NB4 (cell line): ENCODE results near the gene GRIN2D.

Source experiments
- CTCF ChIP-seq: IDR thresholded peaks from one replicate; pipeline ENCODE4 v1.5.1; 2012; ENCODE audit warnings: low read depth, low read length
- MAX ChIP-seq: IDR thresholded peaks from 2 replicates; pipeline ENCODE4 v1.6.1; 2011; ENCODE audit warnings: low read depth, low read length
- POLR2A ChIP-seq: IDR thresholded peaks from 2 replicates; pipeline ENCODE4 v1.6.1; 2011; ENCODE audit warnings: mild to moderate bottlenecking; ENCODE audit not compliant: insufficient read length; ENCODE audit errors: extremely low read depth

- no peak for TF ChIP-seq CTCF
- TF ChIP-seq POLR2A, result no peak
- TF ChIP-seq MAX, result no peak
These were observed 21.9 kb downstream of the GRIN2D start for GRCh38 chr19:48415395-48415794.
